ENCODE measurements around the gene MAN2A1. TPM values are rescaled to one million over a fixed set of nuclear protein-coding genes. Genes with fewer than 3 reads are reported as not detected.

Gene MAN2A1
- total RNA-seq, 1 donor from 2014 or later = 25.5 TPM

- Mint-ChIP-seq H3K27me3 (ENCODE audit: low read depth) (no peaks in the 10 kb centered on the region), H3K36me3 (ENCODE audit: low read depth) (peaks cover 23% of the 10 kb centered on the region), H3K9me3 (no peaks in the 10 kb centered on the region), H3K4me1 (no peaks in the 10 kb centered on the region), H3K27ac (ENCODE audit: unreplicated experiment) (no peak overlapping the region), H3K4me3 (no peak overlapping the region)
- TF ChIP-seq CTCF (conservative IDR thresholded peaks at IDR 0.05) = no peak
- no peak for DNase-seq (ENCODE audit: low read depth, low spot score)
Measured at GRCh38 chr5:109859537-109859936, 169.8 kb downstream of the MAN2A1 start.

GRCh38 chr5:109862301-109862700 lies 172.6 kb downstream of the MAN2A1 start:
- no peak for TF ChIP-seq CTCF (conservative IDR thresholded peaks at IDR 0.05)
- Mint-ChIP-seq H3K4me3 (no peak overlapping the region), H3K9me3 (no peaks in the 10 kb centered on the region), H3K27me3 (ENCODE audit: low read depth) (no peaks in the 10 kb centered on the region), H3K36me3 (ENCODE audit: low read depth) (peaks cover 19% of the 10 kb centered on the region), H3K27ac (ENCODE audit: unreplicated experiment) (no peak overlapping the region), H3K4me1 (peaks cover 3% of the 10 kb centered on the region)
- DNase-seq (ENCODE audit: low read depth, low spot score) = no peak

GRCh38 chr5:109863752-109864151 lies 174.0 kb downstream of the MAN2A1 start:
- no peak for TF ChIP-seq CTCF (conservative IDR thresholded peaks at IDR 0.05)
- DNase-seq (ENCODE audit: low read depth, low spot score) = no peak
- no peak overlapping the region for H3K27ac Mint-ChIP-seq (ENCODE audit: unreplicated experiment)
- peaks cover 3% of the 10 kb centered on the region for H3K4me1 Mint-ChIP-seq
- H3K27me3 Mint-ChIP-seq (ENCODE audit: low read depth) = no peaks in the 10 kb centered on the region
- peaks cover 17% of the 10 kb centered on the region for H3K36me3 Mint-ChIP-seq (ENCODE audit: low read depth)
- H3K4me3 Mint-ChIP-seq = no peak overlapping the region
- no peaks in the 10 kb centered on the region for H3K9me3 Mint-ChIP-seq

GRCh38 chr5:109865637-109866036 lies 175.9 kb downstream of the MAN2A1 start:
- Mint-ChIP-seq H3K4me1 (peaks cover 3% of the 10 kb centered on the region), H3K27ac (ENCODE audit: unreplicated experiment) (no peak overlapping the region), H3K4me3 (no peak overlapping the region), H3K9me3 (no peaks in the 10 kb centered on the region), H3K27me3 (ENCODE audit: low read depth) (no peaks in the 10 kb centered on the region), H3K36me3 (ENCODE audit: low read depth) (peaks cover 19% of the 10 kb centered on the region)
- DNase-seq (ENCODE audit: low read depth, low spot score) = no peak
- TF ChIP-seq CTCF (conservative IDR thresholded peaks at IDR 0.05) = no peak

- no peak overlapping the region for H3K4me3 Mint-ChIP-seq
- DNase-seq (ENCODE audit: low read depth, low spot score) = no peak
- H3K4me1 Mint-ChIP-seq = peaks cover 3% of the 10 kb centered on the region
- no peak overlapping the region for H3K27ac Mint-ChIP-seq (ENCODE audit: unreplicated experiment)
- H3K9me3 Mint-ChIP-seq = no peaks in the 10 kb centered on the region
- no peak for TF ChIP-seq CTCF (conservative IDR thresholded peaks at IDR 0.05)
- no peaks in the 10 kb centered on the region for H3K27me3 Mint-ChIP-seq (ENCODE audit: low read depth)
- H3K36me3 Mint-ChIP-seq (ENCODE audit: low read depth) = peaks cover 19% of the 10 kb centered on the region
Measured at GRCh38 chr5:109866051-109866450, 176.3 kb downstream of the MAN2A1 start.

- H3K27me3 Mint-ChIP-seq (ENCODE audit: low read depth) = no peaks in the 10 kb centered on the region
- no peak overlapping the region for H3K27ac Mint-ChIP-seq (ENCODE audit: unreplicated experiment)
- no peak for TF ChIP-seq CTCF (conservative IDR thresholded peaks at IDR 0.05)
- DNase-seq (ENCODE audit: low read depth, low spot score) = no peak
- H3K36me3 Mint-ChIP-seq (ENCODE audit: low read depth) = peaks cover 25% of the 10 kb centered on the region
- H3K4me1 Mint-ChIP-seq = peaks cover 3% of the 10 kb centered on the region
- no peak overlapping the region for H3K4me3 Mint-ChIP-seq
- H3K9me3 Mint-ChIP-seq = peaks cover 9% of the 10 kb centered on the region
Measured at GRCh38 chr5:109868737-109869136, 179.0 kb downstream of the MAN2A1 start.
